NCI-H345 (cell line): ENCODE data around the gene GNG12.

Source experiments
- DNase-seq: peaks from one replicate; lab custom pipeline; 2025; lab: John Stamatoyannopoulos, UW

The GNG12 gene

GRCh38 chr1:67785847-67786753 lies 47.2 kb downstream of the GNG12 start:
- DNase-seq, result no peak

GRCh38 chr1:67784545-67785186 lies 48.6 kb downstream of the GNG12 start:
- DNase-seq, result no peak

GRCh38 chr1:67780637-67781036 lies 52.6 kb downstream of the GNG12 start:
- DNase-seq, result no peak

GRCh38 chr1:67777440-67777839 lies 55.8 kb downstream of the GNG12 start:
- DNase-seq, result no peak

- DNase-seq, result no peak
These were observed 56.3 kb downstream of the GNG12 start for GRCh38 chr1:67777016-67777415.

GRCh38 chr1:67773462-67773861 lies 59.8 kb downstream of the GNG12 start:
- DNase-seq, result no peak

- DNase-seq, result no peak
These were observed 61.5 kb downstream of the GNG12 start for GRCh38 chr1:67771749-67772148.

GRCh38 chr1:67771152-67771551 lies 62.1 kb downstream of the GNG12 start:
- no peak for DNase-seq

- DNase-seq, result no peak
These were observed 63.5 kb downstream of the GNG12 start for GRCh38 chr1:67769633-67770256.

- DNase-seq, result no peak
These were observed 64.8 kb downstream of the GNG12 start for GRCh38 chr1:67768480-67768879.

GRCh38 chr1:67767103-67767782 lies 66.0 kb downstream of the GNG12 start:
- DNase-seq, result no peak

GRCh38 chr1:67766141-67766978 lies 66.9 kb downstream of the GNG12 start:
- DNase-seq, result peak; percentile 32

GRCh38 chr1:67764633-67765032 lies 68.6 kb downstream of the GNG12 start:
- DNase-seq, result no peak

- no peak for DNase-seq
These were observed 71.5 kb downstream of the GNG12 start for GRCh38 chr1:67761730-67762129.

GRCh38 chr1:67761091-67761490 lies 72.2 kb downstream of the GNG12 start:
- no peak for DNase-seq

- peak; percentile 56 for DNase-seq
These were observed 73.0 kb downstream of the GNG12 start for GRCh38 chr1:67760030-67760821.

GRCh38 chr1:67759692-67760029 lies 73.6 kb downstream of the GNG12 start:
- no peak for DNase-seq

- no peak for DNase-seq
These were observed 74.2 kb downstream of the GNG12 start for GRCh38 chr1:67759066-67759465.

GRCh38 chr1:67755619-67756018 lies 77.6 kb downstream of the GNG12 start:
- DNase-seq, result peak; percentile 24

GRCh38 chr1:67755160-67755559 lies 78.1 kb downstream of the GNG12 start:
- no peak for DNase-seq

GRCh38 chr1:67754526-67754920 lies 78.7 kb downstream of the GNG12 start:
- no peak for DNase-seq
